ENCODE results near the gene UTRN. TPM values are rescaled to one million over a fixed set of nuclear protein-coding genes. Genes with fewer than 3 reads are reported as not detected.

Gene UTRN
- total RNA-seq, 4 donors from 2014 or later = 98.6 to 112 (median 102) TPM

DNA sequence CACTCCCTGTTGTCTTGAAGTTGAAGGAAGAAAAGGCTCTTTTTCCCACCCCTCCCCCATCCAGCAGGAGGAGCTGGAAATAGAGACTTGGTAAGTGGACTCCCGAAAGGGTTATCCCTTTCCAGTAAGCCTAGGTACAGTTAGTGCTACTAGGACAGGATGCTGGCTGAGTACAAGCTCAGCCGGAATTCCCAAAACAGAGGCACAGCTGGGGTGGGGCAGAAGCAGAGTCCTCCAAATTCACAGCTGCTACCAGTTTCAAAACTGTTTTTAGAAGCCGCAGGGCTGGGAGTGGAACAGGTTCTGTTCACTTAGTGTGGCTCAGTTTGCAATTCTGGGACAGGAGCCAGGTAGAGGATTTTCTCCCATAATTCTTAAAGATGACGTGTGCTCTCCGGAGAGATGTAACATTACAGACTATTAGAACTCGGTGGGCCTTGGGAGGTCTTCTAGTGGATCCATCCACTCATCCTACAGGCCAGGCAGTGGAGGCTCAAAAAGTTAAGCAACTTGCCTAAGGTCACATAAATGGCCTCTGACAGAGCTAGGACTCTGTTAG lies 19.0 kb upstream of the UTRN start:
- peak overlapping the region; percentile 45 to 81 (median 61) for H3K27ac ChIP-seq (replicated peaks in 1 of 4)
- TF ChIP-seq POLR2AphosphoS5 (IDR thresholded peaks at IDR 0.05) (peak; percentile 57 to 75), POLR2A (IDR thresholded peaks at IDR 0.05; ENCODE audit: low read depth) (no peak), EP300 (IDR thresholded peaks at IDR 0.05) (peak; percentile 96)
- H3K36me3 ChIP-seq = no peaks in the 10 kb centered on the region
- 24% methylated on average over 6 of the region's 6 CpGs for WGBS
- no peaks in the 10 kb centered on the region for H3K27me3 ChIP-seq
- DNase-seq (ENCODE audit: extremely low spot score) = no peak
- intact Hi-C loops (cut with DNase I) = no loop called here
- no peaks in the 10 kb centered on the region for H3K9me3 ChIP-seq
- H3K4me3 ChIP-seq = peak overlapping the region; percentile 0 to 18 (median 8)
- peaks cover 17 to 29% (median 27%) of the 10 kb centered on the region in 4 donors for H3K4me1 ChIP-seq

DNA sequence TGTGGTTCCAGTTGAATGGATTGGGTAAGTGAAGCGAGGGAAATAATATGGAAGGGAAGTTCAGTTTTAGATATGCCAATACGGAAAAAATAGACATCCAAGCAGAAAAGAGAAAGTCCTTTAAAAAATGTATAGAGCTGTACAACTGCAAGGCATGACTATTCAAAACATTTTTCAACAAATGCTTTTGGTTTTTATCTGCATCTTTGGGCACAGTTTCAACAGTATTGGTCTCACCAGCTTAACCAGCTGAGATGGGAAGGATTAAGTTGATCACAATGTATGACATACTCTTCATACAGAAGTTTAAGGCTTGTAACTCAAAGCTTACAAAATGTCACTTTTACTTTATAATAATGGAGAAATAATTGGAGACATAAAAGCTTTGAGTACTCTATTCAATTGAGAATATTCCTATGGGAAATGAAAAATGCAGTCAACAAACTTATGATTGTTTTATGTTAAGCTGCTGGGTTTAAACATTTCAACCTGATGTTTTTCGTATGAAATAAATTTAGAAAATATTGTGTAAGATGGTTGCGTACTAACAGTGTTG lies 16.3 kb upstream of the UTRN start:
- no peaks in the 10 kb centered on the region for H3K27me3 ChIP-seq
- intact Hi-C loops (cut with DNase I) = no loop called here
- H3K36me3 ChIP-seq = no peaks in the 10 kb centered on the region
- 86% methylated on average over 4 of the region's 4 CpGs for WGBS
- H3K27ac ChIP-seq (replicated peaks in 1 of 4) = peak overlapping the region in 3 of 4 donors; percentile 1 to 19 (median 4)
- peaks cover 17 to 28% (median 26%) of the 10 kb centered on the region in 4 donors for H3K4me1 ChIP-seq
- no peak overlapping the region for H3K4me3 ChIP-seq
- DNase-seq (ENCODE audit: extremely low spot score) = no peak
- no peak for TF ChIP-seq EP300 (IDR thresholded peaks at IDR 0.05)
- no peak for TF ChIP-seq POLR2AphosphoS5 (IDR thresholded peaks at IDR 0.05)
- TF ChIP-seq, protein P1, sequence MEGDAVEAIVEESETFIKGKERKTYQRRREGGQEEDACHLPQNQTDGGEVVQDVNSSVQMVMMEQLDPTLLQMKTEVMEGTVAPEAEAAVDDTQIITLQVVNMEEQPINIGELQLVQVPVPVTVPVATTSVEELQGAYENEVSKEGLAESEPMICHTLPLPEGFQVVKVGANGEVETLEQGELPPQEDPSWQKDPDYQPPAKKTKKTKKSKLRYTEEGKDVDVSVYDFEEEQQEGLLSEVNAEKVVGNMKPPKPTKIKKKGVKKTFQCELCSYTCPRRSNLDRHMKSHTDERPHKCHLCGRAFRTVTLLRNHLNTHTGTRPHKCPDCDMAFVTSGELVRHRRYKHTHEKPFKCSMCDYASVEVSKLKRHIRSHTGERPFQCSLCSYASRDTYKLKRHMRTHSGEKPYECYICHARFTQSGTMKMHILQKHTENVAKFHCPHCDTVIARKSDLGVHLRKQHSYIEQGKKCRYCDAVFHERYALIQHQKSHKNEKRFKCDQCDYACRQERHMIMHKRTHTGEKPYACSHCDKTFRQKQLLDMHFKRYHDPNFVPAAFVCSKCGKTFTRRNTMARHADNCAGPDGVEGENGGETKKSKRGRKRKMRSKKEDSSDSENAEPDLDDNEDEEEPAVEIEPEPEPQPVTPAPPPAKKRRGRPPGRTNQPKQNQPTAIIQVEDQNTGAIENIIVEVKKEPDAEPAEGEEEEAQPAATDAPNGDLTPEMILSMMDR (IDR thresholded peaks at IDR 0.05) = no peak
- no peak for TF ChIP-seq POLR2A (IDR thresholded peaks at IDR 0.05; ENCODE audit: low read depth)
- no peaks in the 10 kb centered on the region for H3K9me3 ChIP-seq

DNA sequence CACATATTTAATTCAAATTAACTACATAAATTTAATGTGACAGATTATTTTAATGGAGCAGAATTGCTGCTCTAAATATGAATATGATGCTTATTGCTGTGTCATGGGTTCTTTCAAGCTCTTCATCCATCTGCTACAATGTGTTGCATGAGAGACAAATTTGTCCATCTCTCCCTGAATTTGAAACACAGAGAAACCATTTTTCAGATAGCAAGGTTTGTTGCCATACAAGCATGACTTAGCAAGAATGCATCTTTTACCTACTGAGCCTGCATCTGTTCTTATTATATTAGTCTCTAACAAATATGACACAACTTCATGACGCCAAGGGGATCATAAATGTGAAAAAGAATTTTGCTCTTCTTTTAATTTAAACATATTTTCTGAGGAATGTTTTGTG lies 8.0 kb upstream of the UTRN start:
- Histone ChIP-seq H3K9me3 (no peaks in the 10 kb centered on the region), H3K27me3 (no peaks in the 10 kb centered on the region), H3K36me3 (no peaks in the 10 kb centered on the region), H3K4me1 (no peaks in the 10 kb centered on the region), H3K27ac (replicated peaks in 1 of 4) (no peak overlapping the region), H3K4me3 (no peak overlapping the region)
- TF ChIP-seq, protein P1 (IDR thresholded peaks at IDR 0.05) = no peak
- TF ChIP-seq POLR2AphosphoS5 (IDR thresholded peaks at IDR 0.05) (no peak), EP300 (IDR thresholded peaks at IDR 0.05) (no peak), POLR2A (IDR thresholded peaks at IDR 0.05; ENCODE audit: low read depth) (no peak)
- no peak for DNase-seq (ENCODE audit: extremely low spot score)
- intact Hi-C loops (cut with DNase I) = no loop called here
- WGBS = 84% methylated on average over 1 of the region's 1 CpG

DNA sequence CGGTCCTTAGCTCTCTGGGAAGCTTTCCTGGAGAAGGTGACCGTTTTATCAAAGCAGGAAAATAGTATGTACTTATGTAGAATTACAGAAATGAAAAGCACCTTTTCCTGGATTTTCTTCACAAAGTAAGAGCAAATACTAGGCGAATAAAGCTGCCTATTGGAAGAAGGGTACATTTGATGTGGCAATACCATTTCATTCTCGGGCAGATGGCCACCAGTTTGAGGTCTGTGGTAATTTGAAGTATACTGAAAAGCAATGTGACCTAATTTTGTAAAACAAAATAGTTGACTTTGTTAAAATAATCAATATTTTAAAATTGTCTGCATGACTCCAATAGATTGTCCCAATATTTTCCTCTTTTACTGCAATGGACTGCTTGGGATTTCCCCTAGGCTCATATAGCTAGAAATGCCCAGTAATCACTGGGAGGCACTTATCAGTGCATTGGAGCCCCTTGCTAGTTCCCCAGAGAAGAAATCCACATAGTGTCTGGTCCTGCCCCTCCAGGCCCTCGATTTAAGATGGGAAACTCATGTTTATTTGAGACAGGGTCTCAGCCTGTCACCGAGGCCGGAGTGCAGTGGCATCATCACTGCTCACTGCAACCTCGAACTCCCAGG lies 7.4 kb upstream of the UTRN start:
- no peaks in the 10 kb centered on the region for H3K36me3 ChIP-seq
- TF ChIP-seq POLR2AphosphoS5 (IDR thresholded peaks at IDR 0.05) (no peak), EP300 (IDR thresholded peaks at IDR 0.05) (no peak), POLR2A (IDR thresholded peaks at IDR 0.05; ENCODE audit: low read depth) (no peak)
- TF ChIP-seq, protein P1 (IDR thresholded peaks at IDR 0.05) = no peak
- H3K4me1 ChIP-seq = no peaks in the 10 kb centered on the region
- H3K27me3 ChIP-seq = no peaks in the 10 kb centered on the region
- H3K9me3 ChIP-seq = no peaks in the 10 kb centered on the region
- intact Hi-C loops (cut with DNase I) = no loop called here
- H3K27ac ChIP-seq (replicated peaks in 1 of 4) = no peak overlapping the region
- no peak overlapping the region for H3K4me3 ChIP-seq
- WGBS = 93% methylated on average over 8 of the region's 8 CpGs
- DNase-seq (ENCODE audit: extremely low spot score) = no peak

DNA sequence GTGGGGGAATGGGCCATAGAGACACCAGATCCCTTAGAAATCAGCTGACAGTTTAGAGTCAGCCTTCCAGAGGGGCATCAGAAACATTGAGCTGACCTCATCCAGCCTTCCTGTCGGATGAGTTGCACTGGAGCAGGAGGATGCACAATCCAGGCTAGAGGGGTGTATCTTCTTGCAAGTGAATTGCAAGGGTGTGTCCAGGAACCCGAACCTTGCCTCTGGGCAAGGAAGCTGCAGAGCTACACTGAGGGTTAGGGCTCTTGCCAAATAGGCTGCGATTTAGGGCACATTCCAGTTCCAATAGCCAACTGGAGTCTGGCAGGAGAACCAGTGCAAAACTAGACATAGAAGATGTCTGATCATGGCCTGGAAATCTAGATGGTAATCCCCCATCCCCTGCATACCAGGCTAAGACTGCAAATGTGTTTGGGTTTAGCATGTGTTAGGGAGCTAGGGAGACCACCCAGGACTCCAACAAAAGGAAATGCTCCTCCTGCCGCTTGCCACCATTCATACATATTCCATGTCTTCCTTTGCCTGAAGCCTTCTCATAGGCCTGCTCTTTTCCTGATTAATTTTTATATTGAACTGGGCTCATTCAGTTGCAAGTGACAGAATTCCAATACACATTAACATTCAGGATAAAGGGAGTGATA lies 6.3 kb upstream of the UTRN start:
- Histone ChIP-seq H3K27me3 (no peaks in the 10 kb centered on the region), H3K4me3 (no peak overlapping the region), H3K9me3 (no peaks in the 10 kb centered on the region), H3K27ac (replicated peaks in 1 of 4) (no peak overlapping the region), H3K4me1 (peaks cover under 1 to 6% (median 6%) of the 10 kb centered on the region in 4 donors), H3K36me3 (no peaks in the 10 kb centered on the region)
- 94% methylated on average over 1 of the region's 4 CpGs for WGBS
- no peak for DNase-seq (ENCODE audit: extremely low spot score)
- no peak for TF ChIP-seq POLR2A (IDR thresholded peaks at IDR 0.05; ENCODE audit: low read depth)
- TF ChIP-seq, protein P1 (IDR thresholded peaks at IDR 0.05) = no peak
- TF ChIP-seq POLR2AphosphoS5 (IDR thresholded peaks at IDR 0.05) = no peak
- no peak for TF ChIP-seq EP300 (IDR thresholded peaks at IDR 0.05)
- intact Hi-C loops (cut with DNase I) = no loop called here

Measured in esophagus muscularis mucosa (tissue), 4 donors.